Right atrium auricular region (tissue), 2 donors: ENCODE data around the gene MNDA. TPM values are rescaled to one million over a fixed set of nuclear protein-coding genes. Genes with fewer than 3 reads are reported as not detected.

Experiments used
- DNase-seq: peaks from one replicate; pipeline ENCODE4 v3.0.0-alpha.2; 2019; ENCODE audit warnings: low spot score
- H3K27ac ChIP-seq, 2 donors: fragments of 200-600 bp; sonication (generic); 1 replicate in 1 of 2; 2 replicates in 1 of 2; pipeline ENCODE4 v1.5.1; 2016 to 2019
- H3K27me3 ChIP-seq, 2 donors: fragments of 200-600 bp; sonication (generic); one replicate each; pipeline versions ENCODE4 v1.5.1 to v1.6.0; 2017 to 2019
- H3K36me3 ChIP-seq: fragments of 200-600 bp; sonication (generic); one replicate; pipeline ENCODE4 v1.5.1; 2016
- H3K4me1 ChIP-seq, 2 donors: fragments of 200-600 bp; sonication (generic); one replicate each; pipeline versions ENCODE4 v1.5.1 to v1.6.0; 2017 to 2019
- H3K4me3 ChIP-seq, 2 donors: fragments of 200-600 bp; sonication (generic); 1 replicate in 1 of 2; 2 replicates in 1 of 2; pipeline ENCODE4 v1.5.1; 2017 to 2019; ENCODE audit warnings: mild to moderate bottlenecking in 1 of 2, moderate library complexity in 1 of 2
- H3K9me3 ChIP-seq, 2 donors: fragments of 200-600 bp; sonication (generic); one replicate each; pipeline ENCODE4 v1.5.1; 2019
- total RNA-seq, 2 donors: library from RNA; depleted of rRNA; stranded (reverse); fragments of >200 nt; gene quantifications; one replicate each; pipeline ENCODE4 v1.1.0, GENCODE V29; 2016
- TF ChIP-seq, protein P1 (sequence below), 2 donors: fragments of 200-600 bp; sonication (generic); IDR thresholded peaks; one replicate each; pipeline ENCODE4 v1.5.1; 2019; ENCODE audit warnings: antibody characterized with exemption in 2 of 2

Gene MNDA
- total RNA-seq, 2 donors from 2014 or later, result 2.3 to 5.9 TPM

DNA sequence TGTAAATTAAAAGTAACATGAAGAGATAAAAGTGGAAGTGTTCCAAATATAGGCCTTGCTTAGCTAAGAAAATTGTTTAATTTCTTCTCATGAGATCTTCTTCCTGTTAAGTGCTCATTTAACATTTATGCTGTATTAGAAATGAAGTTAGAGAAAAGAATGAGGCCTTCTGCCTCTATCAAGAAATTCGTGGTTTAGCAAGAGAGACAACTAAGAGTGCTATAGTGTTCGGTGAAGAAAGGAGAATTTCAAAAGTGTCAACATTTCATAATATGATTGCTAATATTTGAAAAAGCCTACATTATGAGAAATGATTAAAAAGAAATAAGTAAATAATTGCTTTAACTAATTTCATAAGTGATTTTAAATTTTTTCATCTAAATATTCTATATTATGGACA, 18.8 kb upstream of the MNDA start:
- Histone ChIP-seq H3K27me3 (no peaks in the 10 kb centered on the region), H3K27ac (no peak overlapping the region), H3K4me3 (no peak overlapping the region), H3K36me3 (no peaks in the 10 kb centered on the region), H3K9me3 (no peaks in the 10 kb centered on the region), H3K4me1 (no peaks in the 10 kb centered on the region)
- TF ChIP-seq, protein P1, sequence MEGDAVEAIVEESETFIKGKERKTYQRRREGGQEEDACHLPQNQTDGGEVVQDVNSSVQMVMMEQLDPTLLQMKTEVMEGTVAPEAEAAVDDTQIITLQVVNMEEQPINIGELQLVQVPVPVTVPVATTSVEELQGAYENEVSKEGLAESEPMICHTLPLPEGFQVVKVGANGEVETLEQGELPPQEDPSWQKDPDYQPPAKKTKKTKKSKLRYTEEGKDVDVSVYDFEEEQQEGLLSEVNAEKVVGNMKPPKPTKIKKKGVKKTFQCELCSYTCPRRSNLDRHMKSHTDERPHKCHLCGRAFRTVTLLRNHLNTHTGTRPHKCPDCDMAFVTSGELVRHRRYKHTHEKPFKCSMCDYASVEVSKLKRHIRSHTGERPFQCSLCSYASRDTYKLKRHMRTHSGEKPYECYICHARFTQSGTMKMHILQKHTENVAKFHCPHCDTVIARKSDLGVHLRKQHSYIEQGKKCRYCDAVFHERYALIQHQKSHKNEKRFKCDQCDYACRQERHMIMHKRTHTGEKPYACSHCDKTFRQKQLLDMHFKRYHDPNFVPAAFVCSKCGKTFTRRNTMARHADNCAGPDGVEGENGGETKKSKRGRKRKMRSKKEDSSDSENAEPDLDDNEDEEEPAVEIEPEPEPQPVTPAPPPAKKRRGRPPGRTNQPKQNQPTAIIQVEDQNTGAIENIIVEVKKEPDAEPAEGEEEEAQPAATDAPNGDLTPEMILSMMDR (IDR thresholded peaks at IDR 0.05), result no peak
- no peak for DNase-seq

DNA sequence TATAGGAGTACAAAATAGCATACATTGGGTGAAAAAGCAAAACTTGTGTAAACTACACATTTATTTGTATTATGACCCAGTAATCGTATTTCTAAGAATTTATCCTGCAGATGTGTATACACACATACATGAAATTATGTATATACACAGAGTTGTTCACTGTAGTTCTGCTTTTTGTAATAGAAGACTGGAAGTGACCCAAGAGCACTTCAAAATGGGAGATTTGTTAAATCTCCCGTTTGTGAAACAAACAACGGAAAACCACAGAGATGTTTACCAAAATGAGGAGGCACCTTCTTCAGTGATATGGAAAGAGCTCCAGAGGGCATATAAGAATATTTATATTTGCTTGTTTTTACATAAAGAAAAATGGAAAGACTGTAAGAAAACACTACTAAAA, 18.0 kb upstream of the MNDA start:
- no peak for DNase-seq
- no peaks in the 10 kb centered on the region for H3K27me3 ChIP-seq
- H3K9me3 ChIP-seq, result no peaks in the 10 kb centered on the region
- H3K4me1 ChIP-seq, result no peaks in the 10 kb centered on the region
- no peaks in the 10 kb centered on the region for H3K36me3 ChIP-seq
- H3K27ac ChIP-seq, result no peak overlapping the region
- H3K4me3 ChIP-seq, result no peak overlapping the region
- TF ChIP-seq, protein P1 (IDR thresholded peaks at IDR 0.05), result no peak

DNA sequence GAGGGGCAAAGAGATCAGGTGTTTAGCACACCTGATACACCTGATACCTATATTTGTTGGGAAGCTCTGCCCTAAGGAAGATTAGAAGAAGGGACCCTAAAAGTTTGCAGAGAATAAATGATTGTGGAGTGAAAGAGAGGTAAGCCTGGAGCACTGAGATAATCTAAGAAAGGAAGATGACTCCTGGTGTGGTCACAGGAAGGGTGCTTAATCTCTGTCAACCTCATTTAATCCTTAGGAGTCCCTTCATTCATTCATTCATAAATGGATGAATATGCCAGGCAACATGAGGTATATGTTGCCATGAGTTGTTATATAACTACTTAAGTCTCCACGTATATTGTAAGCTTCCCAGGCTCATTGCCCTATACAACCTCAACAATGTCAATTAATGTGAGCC, 16.2 kb upstream of the MNDA start:
- no peak overlapping the region for H3K4me3 ChIP-seq
- TF ChIP-seq, protein P1 (IDR thresholded peaks at IDR 0.05), result no peak
- no peak for DNase-seq
- no peaks in the 10 kb centered on the region for H3K4me1 ChIP-seq
- H3K27me3 ChIP-seq, result no peaks in the 10 kb centered on the region
- no peaks in the 10 kb centered on the region for H3K36me3 ChIP-seq
- no peaks in the 10 kb centered on the region for H3K9me3 ChIP-seq
- H3K27ac ChIP-seq, result no peak overlapping the region

DNA sequence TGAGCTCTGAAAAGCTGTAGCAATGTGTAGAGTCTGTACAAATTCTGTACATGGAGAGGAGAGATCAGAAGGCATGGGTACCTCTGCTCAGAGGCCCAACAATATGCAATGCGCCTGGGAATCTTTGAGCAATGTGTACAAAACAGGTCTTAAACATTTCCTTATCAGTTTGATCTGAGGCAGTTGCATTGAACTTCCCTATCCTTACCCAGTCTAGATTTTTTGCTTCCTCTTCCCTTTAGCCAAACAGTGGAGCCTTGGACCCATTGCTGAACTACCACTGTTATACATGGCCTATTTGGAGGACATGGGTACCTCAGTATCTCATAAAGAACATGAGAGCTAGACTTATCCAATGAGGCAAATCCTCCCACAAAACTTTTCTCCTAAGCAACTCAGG, 12.6 kb upstream of the MNDA start:
- no peak overlapping the region for H3K27ac ChIP-seq

DNA sequence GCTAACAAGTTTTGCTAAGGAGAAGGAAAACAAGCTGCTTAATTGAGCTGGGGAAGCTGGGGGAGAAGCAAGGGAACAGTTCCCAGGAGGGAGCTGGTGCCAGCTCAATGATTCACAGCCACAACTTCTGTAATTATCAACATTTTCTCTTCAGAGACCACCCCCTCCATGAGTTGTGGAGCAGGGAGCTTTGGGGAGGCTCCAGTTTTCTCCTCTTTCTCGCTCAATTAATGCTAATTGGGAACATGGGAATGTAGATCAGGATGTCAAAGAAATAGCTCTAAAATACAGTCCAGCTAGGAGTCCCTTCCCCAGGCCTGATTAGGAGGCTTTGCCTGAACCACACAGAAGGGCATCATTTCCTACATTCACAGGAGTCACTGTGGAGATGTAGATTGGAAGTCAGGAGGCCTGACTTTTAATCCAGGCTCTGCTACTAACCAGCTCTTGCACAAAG, 12.1 kb upstream of the MNDA start:
- no peak overlapping the region for H3K27ac ChIP-seq

More for the DNA sequence above, 12.6 kb upstream of the MNDA start:
- H3K4me1 ChIP-seq, result no peaks in the 10 kb centered on the region
- no peaks in the 10 kb centered on the region for H3K36me3 ChIP-seq
- no peak for DNase-seq
- TF ChIP-seq, protein P1 (IDR thresholded peaks at IDR 0.05), result no peak
- H3K27me3 ChIP-seq, result no peaks in the 10 kb centered on the region
- H3K4me3 ChIP-seq, result no peak overlapping the region
- H3K9me3 ChIP-seq, result no peaks in the 10 kb centered on the region

More for the DNA sequence above, 12.1 kb upstream of the MNDA start:
- no peaks in the 10 kb centered on the region for H3K36me3 ChIP-seq
- TF ChIP-seq, protein P1 (IDR thresholded peaks at IDR 0.05), result no peak
- H3K4me3 ChIP-seq, result no peak overlapping the region
- no peak for DNase-seq
- no peaks in the 10 kb centered on the region for H3K9me3 ChIP-seq
- no peaks in the 10 kb centered on the region for H3K27me3 ChIP-seq
- no peaks in the 10 kb centered on the region for H3K4me1 ChIP-seq
